GM23338 (cell line): ENCODE data around the gene ADPRHL1.

ENCODE experiments used
- CREB1 ChIP-seq: fragments of 250-450 bp; sonication (Bioruptor Pico); IDR thresholded peaks from 2 replicates; pipeline ENCODE4 v1.5.0; 2020; ENCODE audit warnings: low read depth, mild to moderate bottlenecking, moderate library complexity
- EZH2 ChIP-seq: fragments of 200-600 bp; sonication (generic); IDR thresholded peaks from one replicate; pipeline ENCODE4 v1.8.0; 2017; ENCODE audit warnings: antibody characterized with exemption, mild to moderate bottlenecking, low read depth; ENCODE audit not compliant: unreplicated experiment
- EZH2phosphoT487 ChIP-seq: fragments of 200-600 bp; sonication (generic); IDR thresholded peaks from one replicate; pipeline ENCODE4 v1.8.1; 2018; ENCODE audit warnings: antibody characterized with exemption; ENCODE audit not compliant: unreplicated experiment
- JUNB ChIP-seq: IDR thresholded peaks from one replicate; pipeline ENCODE4 v1.6.1; 2016; ENCODE audit warnings: antibody characterized with exemption; ENCODE audit not compliant: unreplicated experiment
- NANOG ChIP-seq: IDR thresholded peaks from 2 replicates; pipeline ENCODE4 v1.6.1; 2016; ENCODE audit warnings: antibody characterized with exemption, borderline replicate concordance
- POLR2AphosphoS5 ChIP-seq: IDR thresholded peaks from 2 replicates; pipeline ENCODE4 v1.6.1; 2016; ENCODE audit warnings: antibody characterized with exemption, low read depth
- STAT1 ChIP-seq: IDR thresholded peaks from one replicate; pipeline ENCODE4 v1.6.1; 2016; ENCODE audit warnings: antibody characterized with exemption; ENCODE audit not compliant: unreplicated experiment
- ZNF114 ChIP-seq: fragments of 250-450 bp; sonication (Bioruptor Pico); IDR thresholded peaks from 2 replicates; pipeline ENCODE4 v1.5.0; 2020; ENCODE audit warnings: mild to moderate bottlenecking, moderate library complexity
- ZNF331 ChIP-seq: fragments of 250-450 bp; sonication (Bioruptor Pico); IDR thresholded peaks from 2 replicates; pipeline ENCODE4 v1.5.0; 2020; ENCODE audit warnings: low read depth, mild to moderate bottlenecking, moderate library complexity
- TF ChIP-seq, protein P1 (sequence below), 2 experiments: fragments of 200-600 bp in 1 of 2; sonication (generic) in 1 of 2; conservative IDR thresholded peaks; 2 replicates each; pipeline versions ENCODE4 v1.5.1 to v1.6.1; 2016 to 2017; ENCODE audit warnings: antibody characterized with exemption in 2 of 2, low read depth in 2 of 2, mild to moderate bottlenecking in 2 of 2, moderate library complexity in 1 of 2
- TF ChIP-seq, protein P2 (sequence below): IDR thresholded peaks from one replicate; pipeline ENCODE4 v1.6.1; 2018; ENCODE audit warnings: antibody characterized with exemption; ENCODE audit not compliant: unreplicated experiment

DNA sequence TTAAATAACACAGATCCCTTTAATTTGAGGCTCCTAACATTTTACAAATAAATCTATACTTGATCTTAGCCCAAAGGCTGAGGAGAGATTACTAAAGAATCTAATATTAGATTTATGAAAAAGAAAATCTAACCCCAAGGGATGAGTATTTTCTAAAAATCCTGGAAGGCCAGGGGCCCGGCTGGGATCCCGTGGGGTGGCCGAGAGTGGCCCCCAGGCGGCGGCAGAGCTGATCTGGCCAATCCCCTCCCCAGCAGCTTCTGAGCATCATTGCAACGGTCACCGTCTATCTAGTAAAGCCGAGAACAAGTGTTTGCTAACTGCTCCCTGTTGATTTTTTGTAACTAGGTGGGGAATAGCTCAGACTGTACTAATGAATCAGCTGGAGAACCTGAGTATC lies 37.5 kb downstream of the ADPRHL1 start:
- TF ChIP-seq, protein P1, sequence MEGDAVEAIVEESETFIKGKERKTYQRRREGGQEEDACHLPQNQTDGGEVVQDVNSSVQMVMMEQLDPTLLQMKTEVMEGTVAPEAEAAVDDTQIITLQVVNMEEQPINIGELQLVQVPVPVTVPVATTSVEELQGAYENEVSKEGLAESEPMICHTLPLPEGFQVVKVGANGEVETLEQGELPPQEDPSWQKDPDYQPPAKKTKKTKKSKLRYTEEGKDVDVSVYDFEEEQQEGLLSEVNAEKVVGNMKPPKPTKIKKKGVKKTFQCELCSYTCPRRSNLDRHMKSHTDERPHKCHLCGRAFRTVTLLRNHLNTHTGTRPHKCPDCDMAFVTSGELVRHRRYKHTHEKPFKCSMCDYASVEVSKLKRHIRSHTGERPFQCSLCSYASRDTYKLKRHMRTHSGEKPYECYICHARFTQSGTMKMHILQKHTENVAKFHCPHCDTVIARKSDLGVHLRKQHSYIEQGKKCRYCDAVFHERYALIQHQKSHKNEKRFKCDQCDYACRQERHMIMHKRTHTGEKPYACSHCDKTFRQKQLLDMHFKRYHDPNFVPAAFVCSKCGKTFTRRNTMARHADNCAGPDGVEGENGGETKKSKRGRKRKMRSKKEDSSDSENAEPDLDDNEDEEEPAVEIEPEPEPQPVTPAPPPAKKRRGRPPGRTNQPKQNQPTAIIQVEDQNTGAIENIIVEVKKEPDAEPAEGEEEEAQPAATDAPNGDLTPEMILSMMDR (conservative IDR thresholded peaks at IDR 0.05; ENCODE audit: low read depth in 2 of 2), result no peak
- TF ChIP-seq POLR2AphosphoS5 (no peak), ZNF331 (CRISPR knock-in tag) (no peak), EZH2phosphoT487 (no peak), CREB1 (no peak), EZH2 (no peak), STAT1 (no peak), NANOG (no peak), JUNB (no peak), ZNF114 (CRISPR knock-in tag) (no peak)
- TF ChIP-seq, protein P2, sequence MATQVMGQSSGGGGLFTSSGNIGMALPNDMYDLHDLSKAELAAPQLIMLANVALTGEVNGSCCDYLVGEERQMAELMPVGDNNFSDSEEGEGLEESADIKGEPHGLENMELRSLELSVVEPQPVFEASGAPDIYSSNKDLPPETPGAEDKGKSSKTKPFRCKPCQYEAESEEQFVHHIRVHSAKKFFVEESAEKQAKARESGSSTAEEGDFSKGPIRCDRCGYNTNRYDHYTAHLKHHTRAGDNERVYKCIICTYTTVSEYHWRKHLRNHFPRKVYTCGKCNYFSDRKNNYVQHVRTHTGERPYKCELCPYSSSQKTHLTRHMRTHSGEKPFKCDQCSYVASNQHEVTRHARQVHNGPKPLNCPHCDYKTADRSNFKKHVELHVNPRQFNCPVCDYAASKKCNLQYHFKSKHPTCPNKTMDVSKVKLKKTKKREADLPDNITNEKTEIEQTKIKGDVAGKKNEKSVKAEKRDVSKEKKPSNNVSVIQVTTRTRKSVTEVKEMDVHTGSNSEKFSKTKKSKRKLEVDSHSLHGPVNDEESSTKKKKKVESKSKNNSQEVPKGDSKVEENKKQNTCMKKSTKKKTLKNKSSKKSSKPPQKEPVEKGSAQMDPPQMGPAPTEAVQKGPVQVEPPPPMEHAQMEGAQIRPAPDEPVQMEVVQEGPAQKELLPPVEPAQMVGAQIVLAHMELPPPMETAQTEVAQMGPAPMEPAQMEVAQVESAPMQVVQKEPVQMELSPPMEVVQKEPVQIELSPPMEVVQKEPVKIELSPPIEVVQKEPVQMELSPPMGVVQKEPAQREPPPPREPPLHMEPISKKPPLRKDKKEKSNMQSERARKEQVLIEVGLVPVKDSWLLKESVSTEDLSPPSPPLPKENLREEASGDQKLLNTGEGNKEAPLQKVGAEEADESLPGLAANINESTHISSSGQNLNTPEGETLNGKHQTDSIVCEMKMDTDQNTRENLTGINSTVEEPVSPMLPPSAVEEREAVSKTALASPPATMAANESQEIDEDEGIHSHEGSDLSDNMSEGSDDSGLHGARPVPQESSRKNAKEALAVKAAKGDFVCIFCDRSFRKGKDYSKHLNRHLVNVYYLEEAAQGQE, result no peak
